H9 (cell line): ENCODE results near the gene VPS9D1. TPM values are rescaled to one million over a fixed set of nuclear protein-coding genes. Genes with fewer than 3 reads are reported as not detected.

Experiments
- DNase-seq: peaks from one replicate; pipeline ENCODE4 v3.0.0-alpha.2; 2017
- H2AFZ ChIP-seq: one replicate; pipeline ENCODE4 v1.6.1; 2013; ENCODE audit warnings: mild to moderate bottlenecking, low read length, control low read depth, moderate library complexity
- H2AK5ac ChIP-seq: 2 replicates; pipeline ENCODE4 v1.6.1; 2013; ENCODE audit warnings: low read length, control low read depth, mixed read lengths; ENCODE audit not compliant: insufficient read length
- H2BK120ac ChIP-seq: one replicate; pipeline ENCODE4 v1.6.1; 2013; ENCODE audit warnings: low read depth, mild to moderate bottlenecking, low read length, control low read depth, inconsistent platforms; ENCODE audit not compliant: poor library complexity, severe bottlenecking
- H2BK12ac ChIP-seq: 2 replicates; pipeline ENCODE4 v1.6.1; 2013; ENCODE audit warnings: low read length, control low read depth, mixed read lengths, low read depth; ENCODE audit not compliant: insufficient read length
- H2BK15ac ChIP-seq: 2 replicates; pipeline ENCODE4 v1.6.1; 2013; ENCODE audit warnings: low read depth, low read length, control low read depth
- H2BK20ac ChIP-seq: one replicate; pipeline ENCODE4 v1.6.1; 2013; ENCODE audit warnings: low read depth, mild to moderate bottlenecking, low read length, control low read depth, inconsistent platforms; ENCODE audit not compliant: poor library complexity, severe bottlenecking
- H2BK5ac ChIP-seq: 2 replicates; pipeline ENCODE4 v1.6.1; 2013; ENCODE audit warnings: low read length, control low read depth, mixed read lengths; ENCODE audit not compliant: insufficient read length
- H3K14ac ChIP-seq: 2 replicates; pipeline ENCODE4 v1.6.1; 2013; ENCODE audit warnings: low read length, control low read depth; ENCODE audit not compliant: insufficient read depth
- H3K18ac ChIP-seq: 2 replicates; pipeline ENCODE4 v1.6.1; 2013; ENCODE audit warnings: low read depth, mild to moderate bottlenecking, mixed read lengths, low read length, control low read depth; ENCODE audit not compliant: insufficient read length
- H3K23ac ChIP-seq: 2 replicates; pipeline ENCODE4 v1.6.1; 2013; ENCODE audit warnings: low read length, control low read depth, mixed read lengths, low read depth; ENCODE audit not compliant: insufficient read length
- H3K23me2 ChIP-seq: 2 replicates; pipeline ENCODE4 v1.6.1; 2013; ENCODE audit warnings: low read depth, mild to moderate bottlenecking, mixed read lengths, low read length, control low read depth; ENCODE audit not compliant: insufficient read length, poor library complexity, severe bottlenecking
- H3K27ac ChIP-seq: 2 replicates; pipeline ENCODE4 v1.5.1; 2013; ENCODE audit warnings: low read length, control low read depth, mixed read lengths, low read depth; ENCODE audit not compliant: insufficient read length
- H3K27me3 ChIP-seq: 2 replicates; pipeline ENCODE4 v1.6.1; 2013; ENCODE audit warnings: low read length, control low read depth, inconsistent platforms; ENCODE audit not compliant: insufficient read depth
- H3K4ac ChIP-seq: 2 replicates; pipeline ENCODE4 v1.6.1; 2013; ENCODE audit warnings: low read depth, mild to moderate bottlenecking, control low read depth, inconsistent platforms, low read length, moderate library complexity
- H3K4me1 ChIP-seq: 2 replicates; pipeline ENCODE4 v1.6.1; 2013; ENCODE audit warnings: low read length, control low read depth, inconsistent platforms; ENCODE audit not compliant: insufficient read depth
- H3K4me2 ChIP-seq: 2 replicates; pipeline ENCODE4 v1.6.1; 2013; ENCODE audit warnings: low read length, control low read depth, mixed read lengths; ENCODE audit not compliant: insufficient read length, insufficient read depth
- H3K56ac ChIP-seq: 2 replicates; pipeline ENCODE4 v1.6.1; 2013; ENCODE audit warnings: low read depth, mild to moderate bottlenecking, mixed read lengths, low read length, control low read depth; ENCODE audit not compliant: insufficient read length
- H3K79me1 ChIP-seq: 2 replicates; pipeline ENCODE4 v1.6.1; 2013; ENCODE audit warnings: low read depth, mild to moderate bottlenecking, moderate library complexity, low read length, control low read depth, inconsistent platforms; ENCODE audit not compliant: insufficient read depth, poor library complexity, severe bottlenecking
- H3K79me2 ChIP-seq: 2 replicates; pipeline ENCODE4 v1.6.1; 2013; ENCODE audit warnings: low read length, control low read depth, inconsistent platforms; ENCODE audit not compliant: insufficient read depth
- H3K9ac ChIP-seq: 2 replicates; pipeline ENCODE4 v1.6.1; 2013; ENCODE audit warnings: low read length, control low read depth, mixed read lengths; ENCODE audit not compliant: insufficient read length; ENCODE audit errors: extremely low read depth
- H3K9me3 ChIP-seq: one replicate; pipeline ENCODE4 v1.6.1; 2013; ENCODE audit warnings: low read depth, low read length, inconsistent platforms; ENCODE audit not compliant: control insufficient read depth
- H3T11ph ChIP-seq: one replicate; pipeline ENCODE4 v1.6.1; 2013; ENCODE audit warnings: mild to moderate bottlenecking, low read length, control low read depth, inconsistent platforms
- H4K20me1 ChIP-seq: one replicate; pipeline ENCODE4 v1.6.1; 2013; ENCODE audit not compliant: control insufficient read depth, insufficient read length, insufficient read depth
- H4K5ac ChIP-seq: 2 replicates; pipeline ENCODE4 v1.6.1; 2013; ENCODE audit warnings: low read depth, mild to moderate bottlenecking, mixed read lengths, low read length, control low read depth; ENCODE audit not compliant: insufficient read length
- H4K8ac ChIP-seq: replicated peaks from 2 replicates; pipeline ENCODE4 v1.6.1; 2013; ENCODE audit warnings: low read length, control low read depth, mixed read lengths, low read depth; ENCODE audit not compliant: insufficient read length
- H4K91ac ChIP-seq: 2 replicates; pipeline ENCODE4 v1.6.1; 2013; ENCODE audit warnings: low read depth, mild to moderate bottlenecking, moderate library complexity, mixed read lengths, low read length, control low read depth; ENCODE audit not compliant: insufficient read length
- H3K27ac Mint-ChIP-seq, 3 experiments: 2 replicates in 2 of 3; 3 replicates in 1 of 3; pipeline ENCODE4 v1.8.0; 2020 to 2021; ENCODE audit warnings: mixed read lengths in 3 of 3, mild to moderate bottlenecking in 1 of 3, moderate library complexity in 1 of 3
- H3K27me3 Mint-ChIP-seq: 2 replicates; pipeline ENCODE4 v1.8.0; 2021; ENCODE audit warnings: low read depth, mild to moderate bottlenecking, moderate library complexity, mixed read lengths
- H3K36me3 Mint-ChIP-seq, 3 experiments: 2 replicates in 2 of 3; 3 replicates in 1 of 3; pipeline ENCODE4 v1.8.0; 2020 to 2021; ENCODE audit warnings: low read depth in 3 of 3, mixed read lengths in 3 of 3; ENCODE audit not compliant: insufficient read depth in 1 of 3
- H3K4me1 Mint-ChIP-seq, 2 experiments: 2 replicates each; pipeline ENCODE4 v1.8.0; 2020; ENCODE audit warnings: mixed read lengths in 2 of 2
- H3K4me3 Mint-ChIP-seq, 2 experiments: 2 replicates in 1 of 2; 3 replicates in 1 of 2; pipeline ENCODE4 v1.8.0; 2020 to 2021; ENCODE audit warnings: mild to moderate bottlenecking in 2 of 2, mixed read lengths in 2 of 2, moderate library complexity in 1 of 2
- H3K9me3 Mint-ChIP-seq, 2 experiments: 2 replicates in 1 of 2; 3 replicates in 1 of 2; pipeline ENCODE4 v1.8.0; 2020; ENCODE audit warnings: mild to moderate bottlenecking in 2 of 2, mixed read lengths in 2 of 2, moderate library complexity in 1 of 2
- CTCF ChIP-seq: fragments of 200-600 bp; sonication (generic); conservative IDR thresholded peaks from 3 replicates; pipeline ENCODE4 v1.8.0; 2021; ENCODE audit warnings: antibody characterized with exemption, mild to moderate bottlenecking
- WGBS: extraction: QIAGEN DNeasy Blood & Tissue Kit; methylation state at CpG from one replicate; pipeline ENCODE4 v1.1.7; 2013; ENCODE audit warnings: missing lambda C conversion rate, low lambda C conversion rate, mixed read lengths; ENCODE audit not compliant: insufficient read length; ENCODE audit errors: extremely low coverage; 5-methylcytosine and 5-hydroxymethylcytosine counted together
- long read RNA-seq: library from polyadenylated mRNA; unstranded; transcript quantifications from one replicate; pipeline ENCODE4 v2.0.0, GENCODE V29; 2020
- total RNA-seq: library from RNA; stranded (reverse); gene quantifications from 2 replicates; pipeline ENCODE4 v1.2.1, GENCODE V29; 2021

Gene VPS9D1
- 5.6 and 6.0 TPM in 2 replicates for total RNA-seq
- long read RNA-seq, partial matches to known transcripts = 3 of 4 reads
- long read RNA-seq, other reads (novel, unspliced or antisense) = 1 of 4 reads

- Histone ChIP-seq H2AFZ (no peak within 1 kb of the TSS), H2BK120ac (no peak within 1 kb of the TSS), H3K23ac (no peak within 1 kb of the TSS), H3K9ac (peak within 1 kb of the TSS; percentile 10), H3K79me2 (no peaks in the 10 kb centered on the region), H2BK12ac (no peak within 1 kb of the TSS), H4K91ac (no peak within 1 kb of the TSS), H3K79me1 (no peaks in the 10 kb centered on the region), H3K4me2 (peak within 1 kb of the TSS; percentile 64), H3K9me3 (no peaks in the 10 kb centered on the region), H3K56ac (no peak within 1 kb of the TSS), H3K14ac (no peak within 1 kb of the TSS), H3K4ac (no peak within 1 kb of the TSS), H3K27ac (no peak within 1 kb of the TSS), H3K4me1 (no peaks in the 10 kb centered on the region), H2AK5ac (no peak within 1 kb of the TSS), H2BK15ac (no peak within 1 kb of the TSS; the same call in 1 of the 2 replicates), H3K27me3 (peaks cover 9% of the 10 kb centered on the region; the same call in 1 of the 2 replicates), H4K8ac (no peak within 1 kb of the TSS), H3K18ac (no peak within 1 kb of the TSS), H3K23me2 (peaks cover 18% of the 10 kb centered on the region), H2BK20ac (no peak within 1 kb of the TSS), H3T11ph (no peak within 1 kb of the TSS), H4K5ac (no peak within 1 kb of the TSS), H4K20me1 (no peaks in the 10 kb centered on the region), H2BK5ac (no peak within 1 kb of the TSS)
- peak within 1 kb of the TSS; percentile 76 to 87 for H3K4me3 Mint-ChIP-seq
- H3K9me3 Mint-ChIP-seq = no peaks in the 10 kb centered on the region
- peak; percentile 79 for DNase-seq
- TF ChIP-seq CTCF = no peak
- H3K36me3 Mint-ChIP-seq = peaks cover 27 to 41% (median 35%) of the 10 kb centered on the region in 3 experiments
- peak within 1 kb of the TSS in 2 of 3 experiments; percentile 87; a peak in 5 of 7 replicates for H3K27ac Mint-ChIP-seq
- no CpG with 5 or more reads among the region's 103 CpGs for WGBS
- H3K4me1 Mint-ChIP-seq = peaks cover 14 to 15% of the 10 kb centered on the region in 2 experiments
- H3K27me3 Mint-ChIP-seq = peaks cover 55% of the 10 kb centered on the region
These were observed at the start of gene VPS9D1, which contains the start of gene ZNF276 for GRCh38 chr16:89720813-89721545. Gene VPS9D1 (minus strand): TSS chr16:89720898. CDS start chr16:89720861, 37 bp downstream. Gene ZNF276 (plus strand): TSS chr16:89721537. CDS start chr16:89721641, 104 bp downstream.
